K562 (cell line): ENCODE results near the gene IPP. TPM values are rescaled to one million over a fixed set of nuclear protein-coding genes. Genes with fewer than 3 reads are reported as not detected.

Experiments
- AFF4 ChIP-seq: sonication (generic); formaldehyde crosslinking; IDR thresholded peaks from 2 replicates; pipeline ENCODE4 v1.8.0; 2023; ENCODE audit warnings: mild to moderate bottlenecking, missing genetic modification reagents
- COPS2 ChIP-seq: fragments of 450-650 bp; conservative IDR thresholded peaks from 2 replicates; pipeline ENCODE4 v1.6.1; 2016; ENCODE audit warnings: mild to moderate bottlenecking, moderate library complexity
- CREB3L1 ChIP-seq: fragments of 450-650 bp; IDR thresholded peaks from 2 replicates; pipeline ENCODE4 v1.6.1; 2014; ENCODE audit warnings: low read depth, mild to moderate bottlenecking, moderate library complexity, borderline replicate concordance
- CTBP1 ChIP-seq: fragments of 450-650 bp; IDR thresholded peaks from 2 replicates; pipeline ENCODE4 v1.6.1; 2016; ENCODE audit warnings: borderline replicate concordance
- DEAF1 ChIP-seq: fragments of 450-650 bp; formaldehyde crosslinking; IDR thresholded peaks from 2 replicates; pipeline ENCODE4 v1.4.0; 2020; ENCODE audit warnings: mild to moderate bottlenecking, moderate library complexity
- ID3 ChIP-seq, 2 experiments: fragments of 250-450 bp in 1 of 2; fragments of 450-650 bp in 1 of 2; sonication (Bioruptor Pico) in 1 of 2; IDR thresholded peaks; 2 replicates each; pipeline versions ENCODE4 v1.6.1 to v1.8.0; 2016 to 2021; ENCODE audit warnings: mild to moderate bottlenecking in 2 of 2, moderate library complexity in 2 of 2, missing compliant biosample characterization in 1 of 2, missing genetic modification characterization in 1 of 2
- NFATC3 ChIP-seq: fragments of 450-650 bp; IDR thresholded peaks from 2 replicates; pipeline ENCODE4 v1.6.1; 2017; ENCODE audit warnings: mild to moderate bottlenecking
- POLR2B ChIP-seq: fragments of 450-650 bp; IDR thresholded peaks from 2 replicates; pipeline ENCODE4 v1.6.1; 2018; ENCODE audit warnings: low read depth; ENCODE audit not compliant: partially characterized antibody
- SIN3B ChIP-seq: fragments of 450-650 bp; IDR thresholded peaks from 2 replicates; pipeline ENCODE4 v1.6.1; 2017; ENCODE audit warnings: low read depth, mild to moderate bottlenecking, moderate library complexity
- SRSF7 ChIP-seq: fragments of 200-400 bp; formaldehyde crosslinking; optimal IDR thresholded peaks from 2 replicates; pipeline ENCODE3; 2017; ENCODE audit warnings: mild to moderate bottlenecking, low read depth, low read length
- TFAP4 ChIP-seq: sonication (generic); formaldehyde crosslinking; IDR thresholded peaks from 2 replicates; pipeline ENCODE4 v1.8.0; 2022; ENCODE audit warnings: missing genetic modification reagents, mild to moderate bottlenecking, moderate library complexity, borderline replicate concordance
- THAP12 ChIP-seq: fragments of 250-450 bp; sonication (Bioruptor Pico); IDR thresholded peaks from 2 replicates; pipeline ENCODE4 v1.9.0; 2021; ENCODE audit warnings: mild to moderate bottlenecking, inconsistent platforms
- ZBTB17 ChIP-seq: fragments of 450-650 bp; formaldehyde crosslinking; IDR thresholded peaks from 2 replicates; pipeline ENCODE4 v1.4.0; 2020; ENCODE audit warnings: mild to moderate bottlenecking
- ZNF184 ChIP-seq: sonication (generic); formaldehyde crosslinking; IDR thresholded peaks from 2 replicates; pipeline ENCODE4 v1.5.0; 2020; ENCODE audit warnings: missing genetic modification reagents
- ZNF212 ChIP-seq: fragments of 450-650 bp; formaldehyde crosslinking; IDR thresholded peaks from 2 replicates; pipeline ENCODE4 v1.4.0; 2020; ENCODE audit warnings: mild to moderate bottlenecking
- ZNF408 ChIP-seq: fragments of 250-450 bp; sonication (Bioruptor Pico); IDR thresholded peaks from 2 replicates; pipeline ENCODE4 v1.4.0; 2020; ENCODE audit warnings: low read depth, mild to moderate bottlenecking, moderate library complexity
- polyA plus RNA-seq, 8 experiments: library from polyadenylated mRNA; depleted of rRNA in 4 of 8; stranded (reverse) in 5 of 8; unstranded in 3 of 8; fragments of >200 nt; fragmentation: Nextera tagmentation in 2 of 8; fragmentation: Illumina TruSeq in 1 of 8; extraction: Ambion mirVana in 2 of 8; extraction: Trizol in 1 of 8; gene quantifications; 2 replicates each; pipeline versions ENCODE4 v1.2.1 to v1.2.3, GENCODE V29; 2011 to 2014; ENCODE audit warnings: inconsistent platforms in 1 of 8, missing spikeins in 1 of 8
- total RNA-seq, 7 experiments: library from RNA; depleted of rRNA in 6 of 7; stranded (reverse); fragments of >200 nt in 6 of 7; fragmentation: Illumina TruSeq in 2 of 7; extraction: Trizol in 2 of 7; gene quantifications; 2 replicates each; pipeline versions ENCODE4 v1.2.1 to v1.2.3, GENCODE V29; 2011 to 2021; ENCODE audit warnings: low replicate concordance in 1 of 7

Gene IPP
- total and polyA plus RNA-seq, 9 of the 15 experiments (the other 6 are each of a cell fraction or from before 2014, with no cell fraction given): 6.9 to 15.1 (median 9.7) TPM

GRCh38 chr1:45750298-45751038 is at the start of gene IPP (continued):
- TF ChIP-seq THAP12 (CRISPR knock-in tag) (peak; percentile 79), CTBP1 (peak; percentile 88), AFF4 (peak; percentile 89), ZNF184 (CRISPR knock-in tag) (no peak), SIN3B (peak; percentile 35; the same call in 1 of the 2 replicates), POLR2B (peak; percentile 94), SRSF7 (no peak), ZNF212 (CRISPR knock-in tag) (no peak), DEAF1 (CRISPR knock-in tag) (peak; percentile 6; the same call in 1 of the 2 replicates), ZNF408 (CRISPR knock-in tag) (no peak), ID3 (CRISPR knock-in tag; IDR thresholded peaks at IDR 0.05) (no peak), ID3 (tag; IDR thresholded peaks at IDR 0.05) (peak; percentile 90; the same call in 1 of the 2 replicates), COPS2 (no peak), CREB3L1 (peak; percentile 66), NFATC3 (0 out of 2 replicates have a peak, but pooled peaks have one; percentile 51), ZBTB17 (CRISPR knock-in tag) (peak; percentile 91), TFAP4 (peak; percentile 91)
